D721Med (cell line): ENCODE results near the gene BAG5.

Experiments used
- DNase-seq: peaks from one replicate; pipeline ENCODE4 v3.0.0; 2011; ENCODE audit warnings: low spot score; ENCODE audit not compliant: insufficient read length
- FAIRE-seq: peaks from 2 replicates; lab custom pipeline; 2011; peaks lifted over from hg19 to GRCh38; lab: Jason Lieb, UNC
- CTCF ChIP-seq: IDR thresholded peaks from 2 replicates; pipeline ENCODE4 v1.5.1; 2012; ENCODE audit warnings: mild to moderate bottlenecking, control low read depth; ENCODE audit not compliant: insufficient read depth; ENCODE audit errors: missing control alignments

Gene BAG5

GRCh38 chr14:103537175-103537990 is 25.1 kb downstream of the BAG5 start:
- DNase-seq (no peak), FAIRE-seq (no peak)
- TF ChIP-seq CTCF, result no peak

GRCh38 chr14:103536693-103537092 is 25.8 kb downstream of the BAG5 start:
- TF ChIP-seq CTCF, result no peak
- DNase-seq (no peak), FAIRE-seq (no peak)

GRCh38 chr14:103535891-103536565 is 26.4 kb downstream of the BAG5 start:
- FAIRE-seq (no peak), DNase-seq (no peak)
- no peak for TF ChIP-seq CTCF

- DNase-seq (no peak), FAIRE-seq (no peak)
- no peak for TF ChIP-seq CTCF
Measured at GRCh38 chr14:103535081-103535890, 27.2 kb downstream of the BAG5 start.

- TF ChIP-seq CTCF, result no peak
- FAIRE-seq, result no peak
- no peak for DNase-seq
Measured at GRCh38 chr14:103534576-103535061, 27.8 kb downstream of the BAG5 start.

GRCh38 chr14:103533999-103534575 is 28.4 kb downstream of the BAG5 start:
- no peak for FAIRE-seq
- TF ChIP-seq CTCF, result no peak
- DNase-seq, result no peak
